GM23338 (cell line): ENCODE data around the gene FMN2. TPM values are rescaled to one million over a fixed set of nuclear protein-coding genes. Genes with fewer than 3 reads are reported as not detected.

Experiments used
- ATAC-seq: fragments of 200-7000 bp; cut with Tn5 transposase; 3 replicates; pipeline ENCODE4 v1.9.1; 2020
- DNase-seq: peaks from one replicate; pipeline ENCODE4 v3.0.0-alpha.2; 2015; ENCODE audit warnings: low spot score
- H2AFZ ChIP-seq: fragments of 200-600 bp; sonication (generic); 2 replicates; pipeline ENCODE4 v1.8.0; 2016; ENCODE audit warnings: antibody characterized with exemption, mild to moderate bottlenecking, moderate library complexity
- H3F3A ChIP-seq: fragments of 200-600 bp; sonication (generic); replicated peaks from 2 replicates; pipeline ENCODE4 v1.8.0; 2017; ENCODE audit warnings: antibody characterized with exemption, mixed run types, low read depth
- H3K27ac ChIP-seq: fragments of 200-600 bp; sonication (generic); 2 replicates; pipeline ENCODE4 v1.6.1; 2016; ENCODE audit warnings: low read depth
- H3K27me3 ChIP-seq: fragments of 200-600 bp; sonication (generic); 2 replicates; pipeline ENCODE4 v1.8.0; 2016; ENCODE audit warnings: mild to moderate bottlenecking, mixed run types, moderate library complexity; ENCODE audit not compliant: insufficient read depth
- H3K36me3 ChIP-seq: fragments of 200-600 bp; sonication (generic); 2 replicates; pipeline ENCODE4 v1.8.0; 2016; ENCODE audit warnings: mild to moderate bottlenecking; ENCODE audit not compliant: insufficient read depth
- H3K4me1 ChIP-seq: fragments of 200-600 bp; sonication (generic); 2 replicates; pipeline ENCODE4 v1.8.0; 2016; ENCODE audit warnings: mild to moderate bottlenecking, moderate library complexity; ENCODE audit not compliant: insufficient read depth
- H3K4me2 ChIP-seq: fragments of 200-600 bp; sonication (generic); 2 replicates; pipeline ENCODE4 v1.7.1; 2017; ENCODE audit warnings: mixed run types
- H3K4me3 ChIP-seq: fragments of 200-600 bp; sonication (generic); 2 replicates; pipeline ENCODE4 v1.6.1; 2016; ENCODE audit warnings: mixed run types
- H3K79me2 ChIP-seq: fragments of 200-600 bp; sonication (generic); replicated peaks from 2 replicates; pipeline ENCODE4 v1.8.0; 2017; ENCODE audit warnings: mild to moderate bottlenecking; ENCODE audit not compliant: insufficient read depth
- H3K9me2 ChIP-seq: fragments of 200-600 bp; sonication (generic); 2 replicates; pipeline ENCODE4 v1.8.0; 2017; ENCODE audit not compliant: insufficient read depth
- H4K20me1 ChIP-seq: fragments of 200-600 bp; sonication (generic); replicated peaks from 2 replicates; pipeline ENCODE4 v1.8.0; 2017; ENCODE audit warnings: mild to moderate bottlenecking; ENCODE audit not compliant: insufficient read depth
- H3K27ac Mint-ChIP-seq: 2 replicates; pipeline ENCODE4 v1.8.0; 2020; ENCODE audit warnings: inconsistent platforms, mild to moderate bottlenecking, moderate library complexity, mixed read lengths
- H3K27me3 Mint-ChIP-seq: 3 replicates; pipeline ENCODE4 v1.8.0; 2022; ENCODE audit warnings: low read depth, mild to moderate bottlenecking, moderate library complexity, mixed read lengths, inconsistent platforms; ENCODE audit not compliant: insufficient read depth, poor library complexity
- H3K36me3 Mint-ChIP-seq: 3 replicates; pipeline ENCODE4 v1.8.0; 2021; ENCODE audit warnings: low read depth, mild to moderate bottlenecking, inconsistent platforms, moderate library complexity, mixed read lengths
- H3K4me1 Mint-ChIP-seq: 3 replicates; pipeline ENCODE4 v1.8.0; 2020; ENCODE audit warnings: mild to moderate bottlenecking, inconsistent platforms, mixed read lengths
- H3K4me3 Mint-ChIP-seq: 3 replicates; pipeline ENCODE4 v1.8.0; 2021; ENCODE audit warnings: moderate library complexity, mild to moderate bottlenecking, inconsistent platforms, mixed read lengths
- H3K9me3 Mint-ChIP-seq: 3 replicates; pipeline ENCODE4 v1.8.0; 2020; ENCODE audit warnings: moderate library complexity, mild to moderate bottlenecking, inconsistent platforms, mixed read lengths
- CREB1 ChIP-seq: fragments of 250-450 bp; sonication (Bioruptor Pico); IDR thresholded peaks from 2 replicates; pipeline ENCODE4 v1.5.0; 2020; ENCODE audit warnings: low read depth, mild to moderate bottlenecking, moderate library complexity
- EZH2 ChIP-seq: fragments of 200-600 bp; sonication (generic); IDR thresholded peaks from one replicate; pipeline ENCODE4 v1.8.0; 2017; ENCODE audit warnings: antibody characterized with exemption, mild to moderate bottlenecking, low read depth; ENCODE audit not compliant: unreplicated experiment
- EZH2phosphoT487 ChIP-seq: fragments of 200-600 bp; sonication (generic); IDR thresholded peaks from one replicate; pipeline ENCODE4 v1.8.1; 2018; ENCODE audit warnings: antibody characterized with exemption; ENCODE audit not compliant: unreplicated experiment
- JUNB ChIP-seq: IDR thresholded peaks from one replicate; pipeline ENCODE4 v1.6.1; 2016; ENCODE audit warnings: antibody characterized with exemption; ENCODE audit not compliant: unreplicated experiment
- NANOG ChIP-seq: IDR thresholded peaks from 2 replicates; pipeline ENCODE4 v1.6.1; 2016; ENCODE audit warnings: antibody characterized with exemption, borderline replicate concordance
- POLR2AphosphoS5 ChIP-seq: IDR thresholded peaks from 2 replicates; pipeline ENCODE4 v1.6.1; 2016; ENCODE audit warnings: antibody characterized with exemption, low read depth
- STAT1 ChIP-seq: IDR thresholded peaks from one replicate; pipeline ENCODE4 v1.6.1; 2016; ENCODE audit warnings: antibody characterized with exemption; ENCODE audit not compliant: unreplicated experiment
- ZNF114 ChIP-seq: fragments of 250-450 bp; sonication (Bioruptor Pico); IDR thresholded peaks from 2 replicates; pipeline ENCODE4 v1.5.0; 2020; ENCODE audit warnings: mild to moderate bottlenecking, moderate library complexity
- ZNF331 ChIP-seq: fragments of 250-450 bp; sonication (Bioruptor Pico); IDR thresholded peaks from 2 replicates; pipeline ENCODE4 v1.5.0; 2020; ENCODE audit warnings: low read depth, mild to moderate bottlenecking, moderate library complexity
- ZNF462 ChIP-seq: fragments of 250-450 bp; sonication (Bioruptor Pico); IDR thresholded peaks from 2 replicates; pipeline ENCODE4 v1.5.0; 2020; ENCODE audit warnings: mild to moderate bottlenecking, moderate library complexity
- polyA plus RNA-seq: library from polyadenylated mRNA; unstranded; fragments of >200 nt; fragmentation: Nextera tagmentation; extraction: Ambion mirVana; gene quantifications from 2 replicates; pipeline ENCODE4 v1.2.1, GENCODE V29; 2016
- total RNA-seq: library from RNA; depleted of rRNA; stranded (reverse); fragments of >200 nt; shearing (Covaris generic); gene quantifications from 2 replicates; pipeline ENCODE4 v1.2.3, GENCODE V29; 2014
- TF ChIP-seq, protein P1 (sequence below): IDR thresholded peaks from one replicate; pipeline ENCODE4 v1.6.1; 2018; ENCODE audit warnings: antibody characterized with exemption; ENCODE audit not compliant: unreplicated experiment
- TF ChIP-seq, protein P2 (sequence below): IDR thresholded peaks from 2 replicates; pipeline ENCODE4 v1.6.1; 2016; ENCODE audit warnings: antibody characterized with exemption
- TF ChIP-seq, protein P3 (sequence below), 2 experiments: fragments of 200-600 bp in 1 of 2; sonication (generic) in 1 of 2; conservative IDR thresholded peaks; 2 replicates each; pipeline versions ENCODE4 v1.5.1 to v1.6.1; 2016 to 2017; ENCODE audit warnings: antibody characterized with exemption in 2 of 2, low read depth in 2 of 2, mild to moderate bottlenecking in 2 of 2, moderate library complexity in 1 of 2

Gene FMN2
- total and polyA plus RNA-seq, 2 experiments from 2014 or later, result 1.5 to 2.5 TPM

- H3K9me3 Mint-ChIP-seq, result 0 out of 3 replicates have a peak, but pooled peaks cover 2% of the 10 kb centered on the region
- Histone ChIP-seq H3K4me2 (no peak overlapping the region), H3K4me3 (no peak overlapping the region), H3K27ac (no peak overlapping the region), H3F3A (no peaks in the 10 kb centered on the region), H3K36me3 (no peaks in the 10 kb centered on the region), H3K9me2 (peaks cover 4% of the 10 kb centered on the region; the same call in 1 of the 2 replicates), H3K27me3 (no peaks in the 10 kb centered on the region), H2AFZ (no peak overlapping the region), H3K4me1 (no peaks in the 10 kb centered on the region), H4K20me1 (no peaks in the 10 kb centered on the region), H3K79me2 (no peaks in the 10 kb centered on the region)
- H3K27me3 Mint-ChIP-seq, result no peaks in the 10 kb centered on the region
- H3K4me3 Mint-ChIP-seq, result no peak overlapping the region
- no peak for ATAC-seq
- no peak for DNase-seq
- H3K4me1 Mint-ChIP-seq, result no peaks in the 10 kb centered on the region
- no peak overlapping the region for H3K27ac Mint-ChIP-seq
- no peak for TF ChIP-seq ZNF462
- TF ChIP-seq EZH2, result no peak
- TF ChIP-seq, protein P1, sequence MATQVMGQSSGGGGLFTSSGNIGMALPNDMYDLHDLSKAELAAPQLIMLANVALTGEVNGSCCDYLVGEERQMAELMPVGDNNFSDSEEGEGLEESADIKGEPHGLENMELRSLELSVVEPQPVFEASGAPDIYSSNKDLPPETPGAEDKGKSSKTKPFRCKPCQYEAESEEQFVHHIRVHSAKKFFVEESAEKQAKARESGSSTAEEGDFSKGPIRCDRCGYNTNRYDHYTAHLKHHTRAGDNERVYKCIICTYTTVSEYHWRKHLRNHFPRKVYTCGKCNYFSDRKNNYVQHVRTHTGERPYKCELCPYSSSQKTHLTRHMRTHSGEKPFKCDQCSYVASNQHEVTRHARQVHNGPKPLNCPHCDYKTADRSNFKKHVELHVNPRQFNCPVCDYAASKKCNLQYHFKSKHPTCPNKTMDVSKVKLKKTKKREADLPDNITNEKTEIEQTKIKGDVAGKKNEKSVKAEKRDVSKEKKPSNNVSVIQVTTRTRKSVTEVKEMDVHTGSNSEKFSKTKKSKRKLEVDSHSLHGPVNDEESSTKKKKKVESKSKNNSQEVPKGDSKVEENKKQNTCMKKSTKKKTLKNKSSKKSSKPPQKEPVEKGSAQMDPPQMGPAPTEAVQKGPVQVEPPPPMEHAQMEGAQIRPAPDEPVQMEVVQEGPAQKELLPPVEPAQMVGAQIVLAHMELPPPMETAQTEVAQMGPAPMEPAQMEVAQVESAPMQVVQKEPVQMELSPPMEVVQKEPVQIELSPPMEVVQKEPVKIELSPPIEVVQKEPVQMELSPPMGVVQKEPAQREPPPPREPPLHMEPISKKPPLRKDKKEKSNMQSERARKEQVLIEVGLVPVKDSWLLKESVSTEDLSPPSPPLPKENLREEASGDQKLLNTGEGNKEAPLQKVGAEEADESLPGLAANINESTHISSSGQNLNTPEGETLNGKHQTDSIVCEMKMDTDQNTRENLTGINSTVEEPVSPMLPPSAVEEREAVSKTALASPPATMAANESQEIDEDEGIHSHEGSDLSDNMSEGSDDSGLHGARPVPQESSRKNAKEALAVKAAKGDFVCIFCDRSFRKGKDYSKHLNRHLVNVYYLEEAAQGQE, result no peak
- no peak for TF ChIP-seq ZNF331
- TF ChIP-seq STAT1, result no peak
- TF ChIP-seq NANOG, result no peak
- TF ChIP-seq EZH2phosphoT487, result no peak
- TF ChIP-seq, protein P2, sequence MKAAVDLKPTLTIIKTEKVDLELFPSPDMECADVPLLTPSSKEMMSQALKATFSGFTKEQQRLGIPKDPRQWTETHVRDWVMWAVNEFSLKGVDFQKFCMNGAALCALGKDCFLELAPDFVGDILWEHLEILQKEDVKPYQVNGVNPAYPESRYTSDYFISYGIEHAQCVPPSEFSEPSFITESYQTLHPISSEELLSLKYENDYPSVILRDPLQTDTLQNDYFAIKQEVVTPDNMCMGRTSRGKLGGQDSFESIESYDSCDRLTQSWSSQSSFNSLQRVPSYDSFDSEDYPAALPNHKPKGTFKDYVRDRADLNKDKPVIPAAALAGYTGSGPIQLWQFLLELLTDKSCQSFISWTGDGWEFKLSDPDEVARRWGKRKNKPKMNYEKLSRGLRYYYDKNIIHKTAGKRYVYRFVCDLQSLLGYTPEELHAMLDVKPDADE, result no peak
- no peak for TF ChIP-seq POLR2AphosphoS5
- TF ChIP-seq CREB1 (CRISPR knock-in tag), result no peak
- no peak for TF ChIP-seq JUNB
- TF ChIP-seq, protein P3, sequence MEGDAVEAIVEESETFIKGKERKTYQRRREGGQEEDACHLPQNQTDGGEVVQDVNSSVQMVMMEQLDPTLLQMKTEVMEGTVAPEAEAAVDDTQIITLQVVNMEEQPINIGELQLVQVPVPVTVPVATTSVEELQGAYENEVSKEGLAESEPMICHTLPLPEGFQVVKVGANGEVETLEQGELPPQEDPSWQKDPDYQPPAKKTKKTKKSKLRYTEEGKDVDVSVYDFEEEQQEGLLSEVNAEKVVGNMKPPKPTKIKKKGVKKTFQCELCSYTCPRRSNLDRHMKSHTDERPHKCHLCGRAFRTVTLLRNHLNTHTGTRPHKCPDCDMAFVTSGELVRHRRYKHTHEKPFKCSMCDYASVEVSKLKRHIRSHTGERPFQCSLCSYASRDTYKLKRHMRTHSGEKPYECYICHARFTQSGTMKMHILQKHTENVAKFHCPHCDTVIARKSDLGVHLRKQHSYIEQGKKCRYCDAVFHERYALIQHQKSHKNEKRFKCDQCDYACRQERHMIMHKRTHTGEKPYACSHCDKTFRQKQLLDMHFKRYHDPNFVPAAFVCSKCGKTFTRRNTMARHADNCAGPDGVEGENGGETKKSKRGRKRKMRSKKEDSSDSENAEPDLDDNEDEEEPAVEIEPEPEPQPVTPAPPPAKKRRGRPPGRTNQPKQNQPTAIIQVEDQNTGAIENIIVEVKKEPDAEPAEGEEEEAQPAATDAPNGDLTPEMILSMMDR (conservative IDR thresholded peaks at IDR 0.05; ENCODE audit: low read depth in 2 of 2), result no peak
- no peak for TF ChIP-seq ZNF114 (CRISPR knock-in tag)
- H3K36me3 Mint-ChIP-seq, result no peaks in the 10 kb centered on the region
Measured at GRCh38 chr1:240500647-240501046, 409.0 kb downstream of the FMN2 start.
